ENCODE results near the gene FYB1.

The FYB1 gene

DNA sequence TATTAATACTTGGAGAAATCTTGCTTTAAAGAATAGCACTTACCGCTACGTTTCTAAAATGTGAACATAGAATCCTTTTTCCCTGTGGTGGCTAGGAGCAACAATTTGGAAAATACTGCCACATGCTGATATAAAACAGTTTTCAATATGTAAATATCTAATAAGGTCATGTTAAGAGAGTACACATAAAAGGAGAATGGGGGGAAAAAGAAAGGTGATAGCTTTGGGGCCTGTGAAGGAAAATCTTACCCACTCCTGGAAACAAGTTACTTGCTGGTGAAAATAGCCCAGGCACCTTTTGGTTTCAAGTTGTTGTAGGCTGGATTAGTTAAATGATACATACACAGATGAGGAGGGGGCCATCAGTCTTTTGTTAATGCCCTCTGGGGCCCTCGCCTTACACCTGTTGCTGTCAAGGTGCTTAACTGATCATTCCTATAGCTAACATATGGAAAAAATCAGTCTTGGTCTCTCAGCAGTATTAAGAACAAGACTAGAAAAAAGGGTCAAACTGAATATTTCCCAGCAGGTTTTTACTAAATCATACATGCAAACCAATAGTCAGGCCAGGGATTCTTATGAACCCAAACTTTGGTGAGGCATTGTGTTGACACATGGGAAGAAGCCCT is 24.1 kb downstream of the FYB1 start:
- no peak for DNase-seq (ENCODE audit: low read depth)
- TF ChIP-seq, protein P1, sequence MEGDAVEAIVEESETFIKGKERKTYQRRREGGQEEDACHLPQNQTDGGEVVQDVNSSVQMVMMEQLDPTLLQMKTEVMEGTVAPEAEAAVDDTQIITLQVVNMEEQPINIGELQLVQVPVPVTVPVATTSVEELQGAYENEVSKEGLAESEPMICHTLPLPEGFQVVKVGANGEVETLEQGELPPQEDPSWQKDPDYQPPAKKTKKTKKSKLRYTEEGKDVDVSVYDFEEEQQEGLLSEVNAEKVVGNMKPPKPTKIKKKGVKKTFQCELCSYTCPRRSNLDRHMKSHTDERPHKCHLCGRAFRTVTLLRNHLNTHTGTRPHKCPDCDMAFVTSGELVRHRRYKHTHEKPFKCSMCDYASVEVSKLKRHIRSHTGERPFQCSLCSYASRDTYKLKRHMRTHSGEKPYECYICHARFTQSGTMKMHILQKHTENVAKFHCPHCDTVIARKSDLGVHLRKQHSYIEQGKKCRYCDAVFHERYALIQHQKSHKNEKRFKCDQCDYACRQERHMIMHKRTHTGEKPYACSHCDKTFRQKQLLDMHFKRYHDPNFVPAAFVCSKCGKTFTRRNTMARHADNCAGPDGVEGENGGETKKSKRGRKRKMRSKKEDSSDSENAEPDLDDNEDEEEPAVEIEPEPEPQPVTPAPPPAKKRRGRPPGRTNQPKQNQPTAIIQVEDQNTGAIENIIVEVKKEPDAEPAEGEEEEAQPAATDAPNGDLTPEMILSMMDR (IDR thresholded peaks at IDR 0.05; ENCODE audit: low read depth, low read length, missing control alignments) = no peak
- no peak overlapping the region for H3K4me3 ChIP-seq (ENCODE audit: low read depth, low read length)
- in situ Hi-C loops (cut with HindIII; ENCODE audit: low sequenced_read_pairs) = no loop called here

DNA sequence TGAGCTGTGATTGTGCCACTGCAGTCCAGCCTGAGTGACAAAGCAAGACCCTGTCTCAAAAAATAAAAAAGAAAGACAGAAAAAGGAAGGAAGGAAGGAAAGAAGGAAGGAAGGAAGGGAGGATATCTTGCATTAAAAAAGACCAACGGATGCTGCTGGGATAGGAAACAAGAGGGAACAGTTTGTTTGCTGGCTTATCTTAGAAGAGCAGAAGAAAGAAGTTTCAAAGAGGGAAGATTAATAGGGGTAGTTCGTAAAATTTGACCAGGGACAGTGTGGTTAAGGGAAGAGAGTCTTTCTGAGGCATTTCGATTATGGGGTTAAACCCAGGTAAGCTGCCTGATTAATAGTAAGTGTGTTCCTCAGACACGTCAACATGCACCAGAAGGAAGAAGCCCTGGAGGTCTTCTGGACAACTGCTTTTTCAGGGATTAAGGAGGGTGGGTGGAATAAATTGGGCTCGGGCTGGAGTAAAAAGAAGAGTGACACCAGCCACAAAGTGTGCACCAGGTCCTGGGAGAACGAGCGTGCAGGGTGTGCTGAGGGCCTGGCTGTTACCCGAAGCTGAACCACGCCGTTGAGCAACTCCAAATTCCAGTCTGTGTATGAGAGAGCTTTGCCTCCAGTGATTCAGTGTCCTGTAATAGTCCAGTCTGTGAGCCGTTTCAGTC is 24.8 kb downstream of the FYB1 start:
- in situ Hi-C loops (cut with HindIII; ENCODE audit: low sequenced_read_pairs) = no loop called here
- no peak overlapping the region for H3K4me3 ChIP-seq (ENCODE audit: low read depth, low read length)
- TF ChIP-seq, protein P1 (IDR thresholded peaks at IDR 0.05; ENCODE audit: low read depth, low read length, missing control alignments) = no peak
- no peak for DNase-seq (ENCODE audit: low read depth)

DNA sequence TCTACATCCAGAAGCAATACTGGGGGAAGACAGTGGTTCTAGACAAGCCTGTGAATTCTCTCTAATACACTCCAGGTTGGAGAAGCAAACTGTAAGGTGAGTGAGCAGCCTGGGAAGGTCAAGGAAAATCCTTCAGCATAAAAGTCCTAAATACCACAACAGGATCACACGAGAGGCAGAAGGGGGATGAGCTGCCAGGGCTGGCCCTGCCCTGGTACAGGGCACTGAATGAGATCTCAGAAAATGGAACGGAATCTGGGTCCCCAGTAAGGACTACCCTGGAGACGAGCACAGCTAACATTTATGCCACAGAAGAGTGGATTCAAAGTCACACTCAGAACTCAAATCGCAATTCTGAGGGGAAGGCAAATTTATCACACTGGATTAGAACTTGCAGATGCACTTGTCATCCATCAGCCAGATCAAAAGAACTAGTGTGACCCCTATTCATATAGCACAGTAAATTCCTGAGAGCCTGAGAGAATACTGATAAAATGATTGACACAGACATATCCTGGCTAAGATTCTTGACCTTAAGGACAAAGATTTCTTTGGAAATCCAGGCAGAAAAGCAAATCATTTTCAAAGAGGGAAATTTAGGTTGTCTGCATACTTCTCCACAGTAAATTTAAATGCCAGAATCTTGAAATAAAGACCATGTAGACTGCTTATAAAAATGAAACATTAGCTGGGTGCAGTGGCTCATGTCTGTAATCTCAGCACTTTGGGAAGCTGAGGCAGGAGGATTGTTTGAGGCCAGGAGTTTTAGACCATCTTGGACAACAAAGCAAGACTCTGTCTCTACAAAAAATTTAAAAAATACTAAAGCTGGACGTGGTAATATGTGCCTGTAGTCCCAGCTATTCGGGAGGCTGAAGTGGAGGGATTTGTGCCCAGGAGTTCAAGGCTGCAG is 25.6 kb downstream of the FYB1 start:
- in situ Hi-C loops (cut with HindIII; ENCODE audit: low sequenced_read_pairs) = no loop called here
- no peak overlapping the region for H3K4me3 ChIP-seq (ENCODE audit: low read depth, low read length)
- no peak for DNase-seq (ENCODE audit: low read depth)
- TF ChIP-seq, protein P1 (IDR thresholded peaks at IDR 0.05; ENCODE audit: low read depth, low read length, missing control alignments) = no peak

DNA sequence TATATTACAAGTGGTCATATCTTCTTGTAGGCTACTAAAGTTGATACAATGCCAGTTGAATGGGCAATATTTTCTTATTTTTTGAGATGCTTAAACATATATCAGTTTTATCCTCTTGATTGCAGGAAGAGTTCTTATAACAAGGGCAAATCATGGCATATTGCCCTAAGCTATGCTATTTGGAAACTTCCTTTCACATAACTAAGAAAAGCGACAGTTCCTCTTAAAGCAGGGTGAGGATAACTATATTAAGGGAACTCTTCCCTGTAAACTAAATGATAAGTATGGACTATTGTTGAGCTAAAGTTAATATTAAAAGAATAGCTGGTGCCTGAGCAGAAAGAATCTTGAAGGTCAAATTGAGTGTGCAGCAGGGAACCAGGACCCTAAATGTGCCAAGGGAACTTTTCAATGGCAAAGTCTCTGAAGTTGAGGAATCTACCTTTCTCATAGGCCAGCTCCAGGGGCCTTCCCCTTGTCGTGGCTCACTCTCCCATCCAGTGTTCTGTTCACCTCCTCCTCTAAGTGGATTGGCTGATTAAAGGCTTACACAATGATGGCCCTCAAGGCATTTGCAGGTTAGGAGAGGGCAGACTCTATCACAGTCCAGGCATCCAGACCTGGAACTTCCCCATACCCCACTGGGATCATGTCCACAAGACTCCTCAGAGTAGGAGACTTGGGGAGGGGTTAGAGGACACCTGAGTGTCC is 26.8 kb downstream of the FYB1 start:
- TF ChIP-seq, protein P1 (IDR thresholded peaks at IDR 0.05; ENCODE audit: low read depth, low read length, missing control alignments) = no peak
- no peak overlapping the region for H3K4me3 ChIP-seq (ENCODE audit: low read depth, low read length)
- in situ Hi-C loops (cut with HindIII; ENCODE audit: low sequenced_read_pairs) = no loop called here
- DNase-seq (ENCODE audit: low read depth) = no peak

DNA sequence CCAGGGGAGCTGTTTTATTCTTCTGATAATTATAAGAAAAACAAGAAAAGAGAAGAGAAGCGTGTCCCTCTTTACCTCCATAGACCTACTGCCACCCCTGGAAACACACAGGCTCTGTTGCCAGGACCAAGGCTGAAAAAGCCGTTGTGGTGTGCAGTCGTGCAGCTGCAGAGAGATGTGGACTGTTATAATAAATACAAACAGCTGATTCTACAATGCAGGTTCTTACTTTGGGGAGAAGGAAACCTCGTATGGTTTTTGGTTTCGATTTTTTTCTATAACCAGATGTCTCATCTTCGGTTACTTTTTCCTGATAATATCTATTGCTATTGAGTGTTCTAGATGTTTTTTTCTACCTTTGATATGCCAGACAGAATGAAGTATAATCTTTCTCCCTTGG is 28.1 kb downstream of the FYB1 start:
- TF ChIP-seq, protein P1 (IDR thresholded peaks at IDR 0.05; ENCODE audit: low read depth, low read length, missing control alignments) = no peak
- DNase-seq (ENCODE audit: low read depth) = no peak
- no peak overlapping the region for H3K4me3 ChIP-seq (ENCODE audit: low read depth, low read length)
- in situ Hi-C loops (cut with HindIII; ENCODE audit: low sequenced_read_pairs) = no loop called here
